ENCODE results near the gene TDP2. TPM values are rescaled to one million over a fixed set of nuclear protein-coding genes. Genes with fewer than 3 reads are reported as not detected.

Gene TDP2
- total and polyA plus RNA-seq, 9 of the 15 experiments (the other 6 are each of a cell fraction or from before 2014, with no cell fraction given): 27.7 to 60.1 (median 31.8) TPM

DNA sequence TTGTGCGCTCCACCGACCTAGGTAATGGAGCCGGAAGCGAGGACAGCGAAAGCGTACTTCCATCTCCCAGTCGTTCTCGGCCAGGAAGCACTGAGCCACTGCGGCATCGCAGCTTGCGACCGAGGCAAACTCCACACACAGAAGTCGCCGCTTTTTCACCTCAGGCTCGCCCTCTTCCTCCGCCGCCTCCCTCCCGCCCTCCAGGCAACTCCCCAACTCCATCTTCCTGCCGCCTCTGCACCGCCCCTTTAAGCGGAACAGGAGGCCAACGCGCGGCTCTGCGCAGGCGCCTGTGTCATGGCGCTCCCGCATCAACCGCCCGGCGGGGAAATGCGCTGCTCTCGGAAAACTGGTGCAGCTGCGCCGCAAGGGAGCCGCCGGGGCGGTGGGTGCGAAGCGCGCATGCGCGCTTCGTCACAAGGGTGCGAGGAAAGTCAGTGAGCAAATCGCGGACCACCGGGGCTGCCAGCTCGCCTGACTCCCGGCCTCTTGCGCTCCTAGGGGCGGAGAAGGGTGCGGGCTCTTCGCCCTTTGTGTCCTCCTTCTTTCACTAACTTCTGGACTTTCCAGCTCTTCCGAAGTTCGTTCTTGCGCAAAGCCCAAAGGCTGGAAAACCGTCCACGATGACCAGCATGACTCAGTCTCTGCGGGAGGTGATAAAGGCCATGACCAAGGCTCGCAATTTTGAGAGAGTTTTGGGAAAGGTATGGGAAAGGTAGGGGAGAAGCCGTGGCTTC lies at the start of gene TDP2, which contains the start of gene ACOT13 (continued):
- 0 out of 2 replicates have a peak, but pooled peaks have one; percentile 36 for TF ChIP-seq ZNF197 (CRISPR knock-in tag; IDR thresholded peaks at IDR 0.05; ENCODE audit: low read depth)
- TF ChIP-seq ZNF561 (CRISPR knock-in tag; conservative IDR thresholded peaks at IDR 0.05): no peak
- TF ChIP-seq NFYB (IDR thresholded peaks at IDR 0.05; ENCODE audit: extremely low read depth, insufficient read length): no peak
- TF ChIP-seq, protein P1, sequence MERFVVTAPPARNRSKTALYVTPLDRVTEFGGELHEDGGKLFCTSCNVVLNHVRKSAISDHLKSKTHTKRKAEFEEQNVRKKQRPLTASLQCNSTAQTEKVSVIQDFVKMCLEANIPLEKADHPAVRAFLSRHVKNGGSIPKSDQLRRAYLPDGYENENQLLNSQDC (CRISPR knock-in tag; IDR thresholded peaks at IDR 0.05): 0 out of 2 replicates have a peak, but pooled peaks have one; percentile 54
- no peak for TF ChIP-seq XRCC4 (IDR thresholded peaks at IDR 0.05; ENCODE audit: extremely low read depth, insufficient read depth, insufficient read length)
- TF ChIP-seq, protein P2, sequence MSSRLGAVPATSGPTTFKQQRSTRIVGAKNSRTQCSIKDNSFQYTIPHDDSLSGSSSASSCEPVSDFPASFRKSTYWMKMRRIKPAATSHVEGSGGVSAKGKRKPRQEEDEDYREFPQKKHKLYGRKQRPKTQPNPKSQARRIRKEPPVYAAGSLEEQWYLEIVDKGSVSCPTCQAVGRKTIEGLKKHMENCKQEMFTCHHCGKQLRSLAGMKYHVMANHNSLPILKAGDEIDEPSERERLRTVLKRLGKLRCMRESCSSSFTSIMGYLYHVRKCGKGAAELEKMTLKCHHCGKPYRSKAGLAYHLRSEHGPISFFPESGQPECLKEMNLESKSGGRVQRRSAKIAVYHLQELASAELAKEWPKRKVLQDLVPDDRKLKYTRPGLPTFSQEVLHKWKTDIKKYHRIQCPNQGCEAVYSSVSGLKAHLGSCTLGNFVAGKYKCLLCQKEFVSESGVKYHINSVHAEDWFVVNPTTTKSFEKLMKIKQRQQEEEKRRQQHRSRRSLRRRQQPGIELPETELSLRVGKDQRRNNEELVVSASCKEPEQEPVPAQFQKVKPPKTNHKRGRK (tag; IDR thresholded peaks at IDR 0.05): no peak
- TF ChIP-seq SMARCB1 (IDR thresholded peaks at IDR 0.05; ENCODE audit: insufficient read length, low read depth): no peak
- TF ChIP-seq SOX6 (IDR thresholded peaks at IDR 0.05): peak; percentile 35; the same call in 1 of the 2 replicates
- no peak for TF ChIP-seq BCOR (IDR thresholded peaks at IDR 0.05)
- TF ChIP-seq PHB (CRISPR knock-in tag; IDR thresholded peaks at IDR 0.05): peak; percentile 70; the same call in 1 of the 2 replicates
- TF ChIP-seq TAF7 (tag; IDR thresholded peaks at IDR 0.05): peak; percentile 77
- TF ChIP-seq ZNF76 (CRISPR knock-in tag; IDR thresholded peaks at IDR 0.05; ENCODE audit: borderline replicate concordance): no peak
- TF ChIP-seq, protein P3, sequence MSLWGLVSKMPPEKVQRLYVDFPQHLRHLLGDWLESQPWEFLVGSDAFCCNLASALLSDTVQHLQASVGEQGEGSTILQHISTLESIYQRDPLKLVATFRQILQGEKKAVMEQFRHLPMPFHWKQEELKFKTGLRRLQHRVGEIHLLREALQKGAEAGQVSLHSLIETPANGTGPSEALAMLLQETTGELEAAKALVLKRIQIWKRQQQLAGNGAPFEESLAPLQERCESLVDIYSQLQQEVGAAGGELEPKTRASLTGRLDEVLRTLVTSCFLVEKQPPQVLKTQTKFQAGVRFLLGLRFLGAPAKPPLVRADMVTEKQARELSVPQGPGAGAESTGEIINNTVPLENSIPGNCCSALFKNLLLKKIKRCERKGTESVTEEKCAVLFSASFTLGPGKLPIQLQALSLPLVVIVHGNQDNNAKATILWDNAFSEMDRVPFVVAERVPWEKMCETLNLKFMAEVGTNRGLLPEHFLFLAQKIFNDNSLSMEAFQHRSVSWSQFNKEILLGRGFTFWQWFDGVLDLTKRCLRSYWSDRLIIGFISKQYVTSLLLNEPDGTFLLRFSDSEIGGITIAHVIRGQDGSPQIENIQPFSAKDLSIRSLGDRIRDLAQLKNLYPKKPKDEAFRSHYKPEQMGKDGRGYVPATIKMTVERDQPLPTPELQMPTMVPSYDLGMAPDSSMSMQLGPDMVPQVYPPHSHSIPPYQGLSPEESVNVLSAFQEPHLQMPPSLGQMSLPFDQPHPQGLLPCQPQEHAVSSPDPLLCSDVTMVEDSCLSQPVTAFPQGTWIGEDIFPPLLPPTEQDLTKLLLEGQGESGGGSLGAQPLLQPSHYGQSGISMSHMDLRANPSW (CRISPR knock-in tag; IDR thresholded peaks at IDR 0.05): no peak; the same call in 1 of the 2 replicates
- TF ChIP-seq, protein P4, sequence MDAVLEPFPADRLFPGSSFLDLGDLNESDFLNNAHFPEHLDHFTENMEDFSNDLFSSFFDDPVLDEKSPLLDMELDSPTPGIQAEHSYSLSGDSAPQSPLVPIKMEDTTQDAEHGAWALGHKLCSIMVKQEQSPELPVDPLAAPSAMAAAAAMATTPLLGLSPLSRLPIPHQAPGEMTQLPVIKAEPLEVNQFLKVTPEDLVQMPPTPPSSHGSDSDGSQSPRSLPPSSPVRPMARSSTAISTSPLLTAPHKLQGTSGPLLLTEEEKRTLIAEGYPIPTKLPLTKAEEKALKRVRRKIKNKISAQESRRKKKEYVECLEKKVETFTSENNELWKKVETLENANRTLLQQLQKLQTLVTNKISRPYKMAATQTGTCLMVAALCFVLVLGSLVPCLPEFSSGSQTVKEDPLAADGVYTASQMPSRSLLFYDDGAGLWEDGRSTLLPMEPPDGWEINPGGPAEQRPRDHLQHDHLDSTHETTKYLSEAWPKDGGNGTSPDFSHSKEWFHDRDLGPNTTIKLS (IDR thresholded peaks at IDR 0.05; ENCODE audit: borderline replicate concordance, low read depth): peak; percentile 71
- TF ChIP-seq NFE2L1 (tag; IDR thresholded peaks at IDR 0.05; ENCODE audit: borderline replicate concordance, low read depth): no peak
- peak; percentile 94 for TF ChIP-seq POLR2A (conservative IDR thresholded peaks at IDR 0.05)
- no peak for TF ChIP-seq FOXJ3 (CRISPR knock-in tag; IDR thresholded peaks at IDR 0.05)
- TF ChIP-seq, protein P5, sequence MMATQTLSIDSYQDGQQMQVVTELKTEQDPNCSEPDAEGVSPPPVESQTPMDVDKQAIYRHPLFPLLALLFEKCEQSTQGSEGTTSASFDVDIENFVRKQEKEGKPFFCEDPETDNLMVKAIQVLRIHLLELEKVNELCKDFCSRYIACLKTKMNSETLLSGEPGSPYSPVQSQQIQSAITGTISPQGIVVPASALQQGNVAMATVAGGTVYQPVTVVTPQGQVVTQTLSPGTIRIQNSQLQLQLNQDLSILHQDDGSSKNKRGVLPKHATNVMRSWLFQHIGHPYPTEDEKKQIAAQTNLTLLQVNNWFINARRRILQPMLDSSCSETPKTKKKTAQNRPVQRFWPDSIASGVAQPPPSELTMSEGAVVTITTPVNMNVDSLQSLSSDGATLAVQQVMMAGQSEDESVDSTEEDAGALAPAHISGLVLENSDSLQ (IDR thresholded peaks at IDR 0.05): peak; percentile 11; the same call in 1 of the 2 replicates
- 0 out of 2 replicates have a peak, but pooled peaks have one; percentile 2 for TF ChIP-seq NCOR1 (IDR thresholded peaks at IDR 0.05)
- TF ChIP-seq MED1 (CRISPR knock-in tag; IDR thresholded peaks at IDR 0.05; ENCODE audit: borderline replicate concordance): no peak
- peak; percentile 67; the same call in 1 of the 2 replicates for TF ChIP-seq ELF2 (CRISPR knock-in tag; IDR thresholded peaks at IDR 0.05)
- TF ChIP-seq HMG20B (CRISPR knock-in tag; IDR thresholded peaks at IDR 0.05): no peak
